HepG2 (cell line): Measurements from ENCODE around the gene DOCK2. TPM values are rescaled to one million over a fixed set of nuclear protein-coding genes. Genes with fewer than 3 reads are reported as not detected.

Source experiments
- ATAC-seq: fragments of 200-7000 bp; cut with Tn5 transposase; 3 replicates; pipeline ENCODE4 v1.9.1; 2020; ENCODE audit warnings: mild to moderate bottlenecking, moderate library complexity
- BruUV-seq: library from RNA; stranded (reverse); fragments of 400-500 nt; replicated peaks from 2 replicates; lab custom pipeline; 2021; lab: Mats Ljungman, UMichigan
- CTCF ChIA-PET: fragments of 300-600 bp; formaldehyde crosslinking; extraction: SDS; loops from one replicate; lab custom pipeline; 2021; ENCODE audit warnings: low total read pairs, inconsistent platforms, low intra/inter-chr PET ratio; lab: Yijun Ruan, JAX
- POLR2A ChIA-PET: fragments of 350-600 bp; sonication (Branson Sonifier 250); formaldehyde crosslinking; loops from one replicate; lab custom pipeline; 2020; ENCODE audit warnings: antibody characterized with exemption, inconsistent platforms; lab: Yijun Ruan, JAX
- DNase-seq: peaks from one replicate; pipeline ENCODE4 v3.0.0-alpha.2; 2015; ENCODE audit warnings: low spot score
- FAIRE-seq: peaks from 3 replicates; lab custom pipeline; 2011; peaks lifted over from hg19 to GRCh38; lab: Jason Lieb, UNC
- H2AFZ ChIP-seq: one replicate; pipeline ENCODE4 v1.6.1; 2011; ENCODE audit warnings: low read length, inconsistent platforms
- H3K27ac ChIP-seq: fragments of 300-600 bp; 3 replicates; pipeline ENCODE4 v1.8.0; 2011; ENCODE audit warnings: mixed run types, mild to moderate bottlenecking, mixed read lengths, low read length, inconsistent platforms; ENCODE audit not compliant: insufficient read depth; ENCODE audit errors: extremely low read length
- H3K27me3 ChIP-seq, 2 experiments: fragments of 200-600 bp in 1 of 2; 2 replicates in 1 of 2; 3 replicates in 1 of 2; pipeline versions ENCODE4 v1.6.0 to v1.8.0; 2011; ENCODE audit warnings: low read length in 2 of 2, mild to moderate bottlenecking in 2 of 2, moderate library complexity in 2 of 2, inconsistent platforms in 1 of 2; ENCODE audit not compliant: insufficient read depth in 2 of 2, control insufficient read depth in 1 of 2
- H3K36me3 ChIP-seq, 2 experiments: fragments of 200-600 bp in 1 of 2; replicated peaks in 1 of 2; 2 replicates in 1 of 2; 3 replicates in 1 of 2; pipeline versions ENCODE4 v1.5.1 to v1.8.0; 2011; ENCODE audit warnings: low read length in 2 of 2, inconsistent platforms in 1 of 2; ENCODE audit not compliant: insufficient read depth in 2 of 2, control insufficient read depth in 1 of 2
- H3K4me1 ChIP-seq: 2 replicates; pipeline ENCODE4 v1.5.1; 2012; ENCODE audit warnings: low read length, inconsistent platforms; ENCODE audit not compliant: insufficient read depth
- H3K4me2 ChIP-seq: 2 replicates; pipeline ENCODE4 v1.6.0; 2011; ENCODE audit warnings: low read depth, low read length, inconsistent platforms
- H3K4me3 ChIP-seq, 3 experiments: fragments of 200-600 bp in 1 of 3; sonication (generic), shearing (Covaris generic) in 1 of 3; replicated peaks in 1 of 3; 2 replicates each; pipeline ENCODE4 v1.5.1; 2011 to 2016; ENCODE audit warnings: low read length in 3 of 3, inconsistent platforms in 2 of 3, low read depth in 2 of 3, mild to moderate bottlenecking in 2 of 3, control low read depth in 1 of 3, mixed read lengths in 1 of 3; ENCODE audit not compliant: insufficient read depth in 1 of 3
- H3K79me2 ChIP-seq: one replicate; pipeline ENCODE4 v1.6.1; 2011; ENCODE audit warnings: low read length, inconsistent platforms; ENCODE audit not compliant: insufficient read depth
- H3K9ac ChIP-seq: 2 replicates; pipeline ENCODE4 v1.6.0; 2011; ENCODE audit warnings: mild to moderate bottlenecking, low read depth, low read length, inconsistent platforms; ENCODE audit not compliant: insufficient read depth
- H3K9me3 ChIP-seq: 2 replicates; pipeline ENCODE4 v1.5.1; 2012; ENCODE audit warnings: mild to moderate bottlenecking, low read length
- H4K20me1 ChIP-seq: 2 replicates; pipeline ENCODE4 v1.6.0; 2011; ENCODE audit warnings: inconsistent platforms, mild to moderate bottlenecking, low read length, moderate library complexity; ENCODE audit not compliant: insufficient read depth
- ADNP ChIP-seq: sonication (generic); formaldehyde crosslinking; IDR thresholded peaks from 2 replicates; pipeline ENCODE4 v1.4.0; 2020; ENCODE audit warnings: missing genetic modification reagents
- JUND ChIP-seq: sonication (generic); formaldehyde crosslinking; IDR thresholded peaks from 2 replicates; pipeline ENCODE4 v1.8.0; 2022; ENCODE audit warnings: mild to moderate bottlenecking, missing genetic modification reagents
- PHF5A ChIP-seq: IDR thresholded peaks from one replicate; pipeline ENCODE4 v1.6.1; 2018; ENCODE audit warnings: low read depth, missing genetic modification reagents; ENCODE audit not compliant: unreplicated experiment
- RFXANK ChIP-seq: IDR thresholded peaks from 2 replicates; pipeline ENCODE4 v1.6.1; 2016
- SALL2 ChIP-seq: sonication (generic); formaldehyde crosslinking; IDR thresholded peaks from 2 replicates; pipeline ENCODE4 v1.8.1; 2023; ENCODE audit warnings: mild to moderate bottlenecking, missing genetic modification reagents, inconsistent platforms
- XRCC5 ChIP-seq: fragments of 200-400 bp; formaldehyde crosslinking; optimal IDR thresholded peaks from 2 replicates; pipeline ENCODE3; 2017; ENCODE audit warnings: mild to moderate bottlenecking, low read length
- ZC3H13 ChIP-seq: sonication (generic); formaldehyde crosslinking; IDR thresholded peaks from 2 replicates; pipeline ENCODE4 v1.8.1; 2023; ENCODE audit warnings: mild to moderate bottlenecking, missing genetic modification reagents, moderate library complexity
- ZNF296 ChIP-seq: sonication (generic); formaldehyde crosslinking; conservative IDR thresholded peaks from 2 replicates; pipeline ENCODE4 v1.5.0; 2020; ENCODE audit warnings: mild to moderate bottlenecking, missing genetic modification reagents
- ZNF615 ChIP-seq: sonication (generic); formaldehyde crosslinking; IDR thresholded peaks from 2 replicates; pipeline ENCODE4 v1.5.0; 2020; ENCODE audit warnings: mild to moderate bottlenecking, missing genetic modification reagents, borderline replicate concordance
- ZNF639 ChIP-seq: conservative IDR thresholded peaks from 2 replicates; pipeline ENCODE4 v1.6.1; 2018; ENCODE audit warnings: missing genetic modification reagents
- ZNF839 ChIP-seq: sonication (generic); formaldehyde crosslinking; IDR thresholded peaks from 2 replicates; pipeline ENCODE4 v1.4.0; 2020; ENCODE audit warnings: missing genetic modification reagents, mild to moderate bottlenecking, borderline replicate concordance
- WGBS: methylation state at CpG from one replicate; pipeline ENCODE4 v1.1.6; 2017; ENCODE audit warnings: low lambda C conversion rate; 5-methylcytosine and 5-hydroxymethylcytosine counted together
- in situ Hi-C: cut with HindIII; loops from 2 replicates; pipeline ENCODE4 v1.10.0; 2017; ENCODE audit warnings: low pct_unique_long_range_greater_than_20kb; ENCODE audit not compliant: extremely low pct_ligation_motif_present
- intact Hi-C: fragments of 100-400 bp; cut with micrococcal nuclease; formaldehyde crosslinking; loops from one replicate; pipeline ENCODE4 v1.10.0; 2022; ENCODE audit not compliant: unreplicated experiment
- polyA plus RNA-seq, 8 experiments: library from polyadenylated mRNA; depleted of rRNA in 3 of 8; stranded (reverse) in 7 of 8; unstranded in 1 of 8; fragments of >200 nt; fragmentation: Illumina TruSeq in 4 of 8; extraction: Trizol in 4 of 8; gene quantifications; 2 replicates each; pipeline versions ENCODE4 v1.2.1 to v1.2.3, GENCODE V29; 2011 to 2016; ENCODE audit warnings: low read depth in 4 of 8, missing spikeins in 1 of 8, mixed read lengths in 1 of 8; ENCODE audit not compliant: insufficient read depth in 1 of 8
- total RNA-seq, 5 experiments: library from RNA; depleted of rRNA; stranded (reverse); fragments of >200 nt; fragmentation: Illumina TruSeq; extraction: Trizol; gene quantifications; 2 replicates each; pipeline ENCODE4 v1.2.3, GENCODE V29; 2016; ENCODE audit warnings: low read depth in 1 of 5
- TF ChIP-seq, protein P1 (sequence below): sonication (generic); formaldehyde crosslinking; IDR thresholded peaks from 2 replicates; pipeline ENCODE4 v1.4.0; 2020; ENCODE audit warnings: mild to moderate bottlenecking, missing genetic modification reagents

DOCK2 gene
- total and polyA plus RNA-seq, 2 of the 13 experiments (the other 11 are each of a cell fraction or from before 2014, with no cell fraction given) = not detected

- no peaks in the 10 kb centered on the region for H3K9me3 ChIP-seq
- WGBS = 0% methylated on average over 2 of the region's 2 CpGs
- H3K9ac ChIP-seq = no peak overlapping the region
- no peaks in the 10 kb centered on the region for H3K27me3 ChIP-seq
- no peak overlapping the region for H3K4me3 ChIP-seq
- no peaks in the 10 kb centered on the region for H3K36me3 ChIP-seq
- no peak for FAIRE-seq
- intact Hi-C loops = no loop called here
- ChIA-PET CTCF (no interaction called here), POLR2A (no interaction called here)
- no peak overlapping the region for H3K27ac ChIP-seq
- no peak for DNase-seq
- in situ Hi-C loops = no loop called here
- TF ChIP-seq JUND (CRISPR knock-in tag) = no peak
- no peak for TF ChIP-seq XRCC5
- no peak for TF ChIP-seq ZNF296 (CRISPR knock-in tag)
- no peak for TF ChIP-seq RFXANK (CRISPR knock-in tag)
- TF ChIP-seq, protein P1, sequence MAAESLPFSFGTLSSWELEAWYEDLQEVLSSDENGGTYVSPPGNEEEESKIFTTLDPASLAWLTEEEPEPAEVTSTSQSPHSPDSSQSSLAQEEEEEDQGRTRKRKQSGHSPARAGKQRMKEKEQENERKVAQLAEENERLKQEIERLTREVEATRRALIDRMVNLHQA = no peak
- TF ChIP-seq ADNP (CRISPR knock-in tag) = no peak
- no peak for TF ChIP-seq ZNF615 (CRISPR knock-in tag)
- TF ChIP-seq ZC3H13 (CRISPR knock-in tag) = no peak
- no peak for TF ChIP-seq ZNF639 (CRISPR knock-in tag)
- no peak for TF ChIP-seq SALL2 (CRISPR knock-in tag)
- TF ChIP-seq PHF5A (CRISPR knock-in tag) = no peak
- no peak for TF ChIP-seq ZNF839 (CRISPR knock-in tag)
- H3K79me2 ChIP-seq = no peaks in the 10 kb centered on the region
- no TSS peak for BruUV-seq
- H2AFZ ChIP-seq = no peak overlapping the region
- H3K4me2 ChIP-seq = no peak overlapping the region
- no peaks in the 10 kb centered on the region for H3K4me1 ChIP-seq
- no peak for ATAC-seq
- no peaks in the 10 kb centered on the region for H4K20me1 ChIP-seq
Observed at GRCh38 chr5:169721771-169722170, 84.7 kb downstream of the DOCK2 start.
